Body of pancreas (tissue), 4 donors: ENCODE results near the gene GLIS2.

Source experiments
- CTCF ChIP-seq, 7 experiments: fragments of 450-650 bp in 4 of 7; fragments of 200-600 bp in 3 of 7; sonication (generic) in 3 of 7; IDR thresholded peaks; one replicate each; pipeline ENCODE4 v1.5.1; 2016 to 2019; ENCODE audit warnings: antibody characterized with exemption in 7 of 7
- POLR2A ChIP-seq, 3 donors: fragments of 450-650 bp; IDR thresholded peaks; one replicate each; pipeline ENCODE4 v1.6.1; 2016; ENCODE audit warnings: antibody characterized with exemption in 3 of 3, mild to moderate bottlenecking in 2 of 3

GRCh38 chr16:4283441-4283840 is 32.4 kb upstream of the GLIS2 start:
- TF ChIP-seq CTCF (IDR thresholded peaks at IDR 0.05) (no peak), POLR2A (IDR thresholded peaks at IDR 0.05) (no peak)
